PC-3 (cell line): ENCODE measurements around the gene SBNO2. TPM values are rescaled to one million over a fixed set of nuclear protein-coding genes. Genes with fewer than 3 reads are reported as not detected.

Experiments used
- ATAC-seq: fragments of 200-7000 bp; cut with Tn5 transposase; 2 replicates; pipeline ENCODE4 v1.9.1; 2020; ENCODE audit warnings: mild to moderate bottlenecking, moderate library complexity
- BruUV-seq: library from RNA; stranded (reverse); fragments of 400-500 nt; replicated peaks from 2 replicates; lab custom pipeline; 2021; lab: Mats Ljungman, UMichigan
- CTCF ChIA-PET: fragments of 300-600 bp; sonication (Branson Sonifier 250); formaldehyde crosslinking; loops from one replicate; lab custom pipeline; 2022; ENCODE audit warnings: antibody characterized with exemption; lab: Charles Lee
- POLR2A ChIA-PET: fragments of 300-600 bp; sonication (Branson Sonifier 250); formaldehyde crosslinking; loops from one replicate; lab custom pipeline; 2022; ENCODE audit warnings: antibody characterized with exemption; ENCODE audit not compliant: unreplicated experiment; lab: Charles Lee
- DNase-seq: peaks from one replicate; pipeline ENCODE4 v3.0.0-alpha.2; 2015
- H2AFZ ChIP-seq: fragments of 300-600 bp; sonication (generic); 2 replicates; pipeline ENCODE4 v1.6.0; 2016; ENCODE audit warnings: antibody characterized with exemption, low read length
- H3F3A ChIP-seq: fragments of 300-600 bp; sonication (generic); one replicate; pipeline ENCODE4 v1.6.0; 2017; ENCODE audit warnings: antibody characterized with exemption, low read length, control low read depth, mild to moderate bottlenecking; ENCODE audit not compliant: unreplicated experiment
- H3K27ac ChIP-seq: fragments of 300-600 bp; sonication (generic); 2 replicates; pipeline ENCODE4 v1.5.1; 2016; ENCODE audit warnings: mild to moderate bottlenecking, low read length
- H3K27me3 ChIP-seq: fragments of 300-600 bp; sonication (generic); 2 replicates; pipeline ENCODE4 v1.6.1; 2016; ENCODE audit warnings: low read length, mixed read lengths
- H3K36me3 ChIP-seq: fragments of 300-600 bp; sonication (generic); 2 replicates; pipeline ENCODE4 v1.6.1; 2016; ENCODE audit warnings: low read depth, mixed run types, low read length, mixed read lengths
- H3K4me1 ChIP-seq: fragments of 300-600 bp; sonication (generic); 2 replicates; pipeline ENCODE4 v1.5.1; 2016; ENCODE audit warnings: low read length; ENCODE audit not compliant: insufficient read depth
- H3K4me2 ChIP-seq: fragments of 300-600 bp; sonication (generic); 2 replicates; pipeline ENCODE4 v1.6.0; 2016; ENCODE audit warnings: low read length
- H3K4me3 ChIP-seq: fragments of 300-600 bp; sonication (generic); 2 replicates; pipeline ENCODE4 v1.5.1; 2016; ENCODE audit warnings: mild to moderate bottlenecking, low read length, mixed read lengths
- H3K79me2 ChIP-seq: fragments of 300-600 bp; sonication (generic); 2 replicates; pipeline ENCODE4 v1.6.1; 2017; ENCODE audit warnings: low read length, mixed read lengths
- H3K9ac ChIP-seq: fragments of 300-600 bp; sonication (generic); 2 replicates; pipeline ENCODE4 v1.6.0; 2016; ENCODE audit warnings: mild to moderate bottlenecking, low read length
- H3K9me2 ChIP-seq: fragments of 300-600 bp; sonication (generic); replicated peaks from 2 replicates; pipeline ENCODE4 v1.6.1; 2016; ENCODE audit warnings: mixed run types, low read length, mixed read lengths
- H3K9me3 ChIP-seq: fragments of 300-600 bp; sonication (generic); 2 replicates; pipeline ENCODE4 v1.6.1; 2016; ENCODE audit warnings: low read length, mixed read lengths
- H4K20me1 ChIP-seq: fragments of 300-600 bp; sonication (generic); 2 replicates; pipeline ENCODE4 v1.6.1; 2016; ENCODE audit warnings: low read length, mixed read lengths
- CTCF ChIP-seq: fragments of 300-600 bp; sonication (generic); conservative IDR thresholded peaks from 2 replicates; pipeline ENCODE4 v1.5.1; 2017; ENCODE audit warnings: antibody characterized with exemption, low read depth, mild to moderate bottlenecking, low read length
- EZH2 ChIP-seq: fragments of 300-600 bp; sonication (generic); IDR thresholded peaks from one replicate; pipeline ENCODE4 v1.6.1; 2017; ENCODE audit warnings: antibody characterized with exemption, mild to moderate bottlenecking, low read length; ENCODE audit not compliant: unreplicated experiment
- EZH2phosphoT487 ChIP-seq: fragments of 300-600 bp; sonication (generic); IDR thresholded peaks from 2 replicates; pipeline ENCODE4 v1.6.1; 2018; ENCODE audit warnings: mild to moderate bottlenecking, antibody characterized with exemption, low read length, borderline replicate concordance
- intact Hi-C: fragments of 100-400 bp; cut with micrococcal nuclease; formaldehyde crosslinking; loops from 2 replicates; pipeline ENCODE4 v1.9.0; 2023
- total RNA-seq: library from RNA; depleted of rRNA; stranded (reverse); fragments of >200 nt; gene quantifications from 2 replicates; pipeline ENCODE4 v1.2.3, GENCODE V29; 2014

SBNO2 gene
- total RNA-seq, 1 experiment from 2014 or later = 62.4 TPM

DNA sequence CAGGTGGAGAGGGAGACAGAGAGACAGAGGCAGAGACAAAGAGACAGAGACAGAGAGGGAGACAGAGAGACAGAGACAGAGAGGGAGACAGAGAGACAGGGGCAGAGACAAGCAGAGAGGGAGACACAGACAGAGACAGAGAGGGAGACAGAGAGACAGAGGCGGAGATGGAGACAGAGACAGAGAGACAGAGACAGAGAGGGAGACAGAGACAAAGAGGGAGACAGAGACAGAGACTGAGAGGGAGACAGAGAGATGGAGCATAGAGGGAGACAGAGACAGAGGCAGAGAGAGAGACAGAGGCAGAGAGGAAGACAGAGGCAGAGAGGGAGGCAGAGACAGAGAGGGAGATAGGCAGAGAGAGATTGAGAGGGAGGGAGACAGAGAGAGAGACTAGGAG, 29.3 kb downstream of the SBNO2 start:
- no peak for TF ChIP-seq EZH2phosphoT487
- no peak for TF ChIP-seq CTCF
- TF ChIP-seq EZH2 = no peak
- H3K9me3 ChIP-seq = no peaks in the 10 kb centered on the region
- no peak for DNase-seq
- peaks cover 21% of the 10 kb centered on the region for H3K36me3 ChIP-seq
- no TSS peak for BruUV-seq
- H3K27me3 ChIP-seq = no peaks in the 10 kb centered on the region
- no peak overlapping the region for H3K9ac ChIP-seq
- intact Hi-C loops = no loop called here
- no peak overlapping the region for H2AFZ ChIP-seq
- H4K20me1 ChIP-seq = no peaks in the 10 kb centered on the region
- POLR2A ChIA-PET = no interaction called here
- CTCF ChIA-PET = no interaction called here
- H3K4me3 ChIP-seq = no peak overlapping the region
- no peaks in the 10 kb centered on the region for H3K4me1 ChIP-seq
- no peak for ATAC-seq
- H3F3A ChIP-seq = no peaks in the 10 kb centered on the region
- no peak overlapping the region for H3K4me2 ChIP-seq
- 0 out of 2 replicates have a peak, but pooled peaks cover 12% of the 10 kb centered on the region for H3K79me2 ChIP-seq
- H3K9me2 ChIP-seq = no peaks in the 10 kb centered on the region
- no peak overlapping the region for H3K27ac ChIP-seq

GRCh38 chr19:1143828-1144399, 30.2 kb downstream of the SBNO2 start:
- Histone ChIP-seq H4K20me1 (no peaks in the 10 kb centered on the region), H3K4me1 (no peaks in the 10 kb centered on the region), H3K36me3 (peaks cover 15% of the 10 kb centered on the region), H3K4me2 (no peak overlapping the region), H2AFZ (no peak overlapping the region), H3K9ac (no peak overlapping the region), H3F3A (no peaks in the 10 kb centered on the region), H3K9me2 (no peaks in the 10 kb centered on the region), H3K4me3 (no peak overlapping the region), H3K79me2 (0 out of 2 replicates have a peak, but pooled peaks cover 12% of the 10 kb centered on the region), H3K27me3 (no peaks in the 10 kb centered on the region), H3K9me3 (no peaks in the 10 kb centered on the region), H3K27ac (no peak overlapping the region)
- ChIA-PET POLR2A (no interaction called here), CTCF (no interaction called here)
- intact Hi-C loops = no loop called here
- no peak for ATAC-seq
- BruUV-seq = no TSS peak
- no peak for TF ChIP-seq EZH2
- TF ChIP-seq EZH2phosphoT487 = no peak
- TF ChIP-seq CTCF = no peak
- no peak for DNase-seq

DNA sequence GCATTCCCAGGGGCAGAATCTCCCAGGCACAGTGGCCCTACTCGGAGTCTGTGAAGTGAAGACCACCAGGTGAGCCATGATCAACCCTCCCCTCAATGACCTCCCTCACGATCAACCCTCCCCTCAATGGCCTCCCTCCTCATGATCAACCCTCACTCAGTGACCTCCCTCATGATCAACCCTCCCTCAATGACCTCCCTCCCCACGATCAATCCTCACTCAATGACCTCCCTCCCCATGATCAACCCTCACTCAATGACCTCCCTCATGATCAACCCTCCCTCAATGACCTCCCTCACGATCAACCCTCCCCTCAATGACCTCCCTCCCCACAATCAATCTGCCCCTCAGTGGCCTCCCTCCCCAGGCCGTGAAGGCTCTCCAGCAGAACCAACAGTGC, 32.1 kb downstream of the SBNO2 start:
- intact Hi-C loops = no loop called here
- TF ChIP-seq EZH2 = no peak
- TF ChIP-seq CTCF = no peak
- no peak for TF ChIP-seq EZH2phosphoT487
- H3K79me2 ChIP-seq = peaks cover 12% of the 10 kb centered on the region; the same call in 1 of the 2 replicates
- peaks cover 12% of the 10 kb centered on the region for H3K36me3 ChIP-seq
- no peaks in the 10 kb centered on the region for H3K4me1 ChIP-seq
- H3K9me3 ChIP-seq = no peaks in the 10 kb centered on the region
- no peak overlapping the region for H2AFZ ChIP-seq
- POLR2A ChIA-PET = no interaction called here
- CTCF ChIA-PET = no interaction called here
- DNase-seq = no peak
- H3K27ac ChIP-seq = no peak overlapping the region
- no TSS peak for BruUV-seq
- H3K4me2 ChIP-seq = no peak overlapping the region
- H3F3A ChIP-seq = no peaks in the 10 kb centered on the region
- no peaks in the 10 kb centered on the region for H3K9me2 ChIP-seq
- H3K4me3 ChIP-seq = no peak overlapping the region
- ATAC-seq = no peak
- no peak overlapping the region for H3K9ac ChIP-seq
- no peaks in the 10 kb centered on the region for H3K27me3 ChIP-seq
- H4K20me1 ChIP-seq = no peaks in the 10 kb centered on the region
